Measurements from ENCODE around the gene COPG1.

COPG1 gene

GRCh38 chr3:129295286-129295685, 45.9 kb downstream of the COPG1 start:
- H3K36me3 Mint-ChIP-seq (ENCODE audit: low read depth) = peaks cover 58% of the 10 kb centered on the region
- H3K27me3 Mint-ChIP-seq (ENCODE audit: low read depth) = no peaks in the 10 kb centered on the region
- H3K27ac Mint-ChIP-seq = no peak overlapping the region
- TF ChIP-seq, protein P1, sequence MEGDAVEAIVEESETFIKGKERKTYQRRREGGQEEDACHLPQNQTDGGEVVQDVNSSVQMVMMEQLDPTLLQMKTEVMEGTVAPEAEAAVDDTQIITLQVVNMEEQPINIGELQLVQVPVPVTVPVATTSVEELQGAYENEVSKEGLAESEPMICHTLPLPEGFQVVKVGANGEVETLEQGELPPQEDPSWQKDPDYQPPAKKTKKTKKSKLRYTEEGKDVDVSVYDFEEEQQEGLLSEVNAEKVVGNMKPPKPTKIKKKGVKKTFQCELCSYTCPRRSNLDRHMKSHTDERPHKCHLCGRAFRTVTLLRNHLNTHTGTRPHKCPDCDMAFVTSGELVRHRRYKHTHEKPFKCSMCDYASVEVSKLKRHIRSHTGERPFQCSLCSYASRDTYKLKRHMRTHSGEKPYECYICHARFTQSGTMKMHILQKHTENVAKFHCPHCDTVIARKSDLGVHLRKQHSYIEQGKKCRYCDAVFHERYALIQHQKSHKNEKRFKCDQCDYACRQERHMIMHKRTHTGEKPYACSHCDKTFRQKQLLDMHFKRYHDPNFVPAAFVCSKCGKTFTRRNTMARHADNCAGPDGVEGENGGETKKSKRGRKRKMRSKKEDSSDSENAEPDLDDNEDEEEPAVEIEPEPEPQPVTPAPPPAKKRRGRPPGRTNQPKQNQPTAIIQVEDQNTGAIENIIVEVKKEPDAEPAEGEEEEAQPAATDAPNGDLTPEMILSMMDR (IDR thresholded peaks at IDR 0.05; ENCODE audit: unreplicated experiment in 3 of 3) = no peak
- H3K9me3 Mint-ChIP-seq = no peaks in the 10 kb centered on the region
- no peak overlapping the region for H3K4me3 Mint-ChIP-seq
- peaks cover 11% of the 10 kb centered on the region for H3K4me1 Mint-ChIP-seq

DNA sequence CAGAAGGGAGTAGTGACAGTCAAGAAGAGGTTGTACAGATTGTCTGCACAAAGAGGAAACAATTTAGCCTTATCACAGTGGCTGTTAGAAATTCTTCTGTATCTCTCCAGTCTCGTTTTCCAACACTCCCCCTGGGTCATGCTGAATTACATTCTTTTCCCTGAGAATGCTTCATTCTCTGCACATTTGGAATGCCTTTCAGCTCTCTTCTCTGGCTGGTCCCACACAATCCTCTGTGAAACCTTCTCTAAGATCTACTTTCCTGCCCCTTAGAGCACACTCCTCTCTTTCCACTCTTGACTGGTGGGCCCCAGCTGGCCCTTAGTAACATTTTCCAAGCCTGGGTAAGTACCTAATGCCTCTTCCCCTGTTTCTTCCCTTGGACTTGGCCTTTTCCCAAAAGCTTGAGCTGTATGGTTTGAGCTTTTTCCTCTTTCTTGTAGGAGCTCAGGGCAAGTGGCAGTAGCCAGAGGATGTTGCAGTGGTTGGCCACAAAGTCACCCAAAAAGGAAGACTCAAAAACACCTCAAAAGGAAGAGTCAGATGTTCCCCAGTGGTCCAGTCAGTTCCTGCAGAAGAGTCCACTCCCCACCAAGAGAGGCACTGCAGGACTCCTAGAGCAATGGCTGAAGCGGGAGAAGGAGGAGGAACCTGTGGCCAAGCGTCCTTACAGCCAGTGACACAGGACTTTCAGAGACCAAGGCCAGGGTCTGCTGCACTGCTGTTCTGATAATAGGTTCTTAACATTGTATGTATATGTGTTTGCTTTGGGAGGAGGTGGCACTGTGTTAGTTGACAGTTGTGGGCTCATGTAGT, 54.9 kb downstream of the COPG1 start:
- peaks cover 30% of the 10 kb centered on the region for H3K36me3 Mint-ChIP-seq (ENCODE audit: low read depth)
- TF ChIP-seq, protein P1 (IDR thresholded peaks at IDR 0.05; ENCODE audit: unreplicated experiment in 3 of 3) = no peak
- peaks cover 30% of the 10 kb centered on the region for H3K4me1 Mint-ChIP-seq
- peak overlapping the region; percentile 19 to 50 (median 28) for H3K4me3 Mint-ChIP-seq
- no peaks in the 10 kb centered on the region for H3K9me3 Mint-ChIP-seq
- peaks cover 3% of the 10 kb centered on the region for H3K27me3 Mint-ChIP-seq (ENCODE audit: low read depth)
- H3K27ac Mint-ChIP-seq = peak overlapping the region; percentile 39 to 84 (median 75)

- Mint-ChIP-seq H3K9me3 (no peaks in the 10 kb centered on the region), H3K4me3 (peak overlapping the region in 1 of 3 experiments; percentile 50), H3K4me1 (peaks cover 30% of the 10 kb centered on the region), H3K27me3 (ENCODE audit: low read depth) (peaks cover 3% of the 10 kb centered on the region), H3K36me3 (ENCODE audit: low read depth) (peaks cover 30% of the 10 kb centered on the region), H3K27ac (peak overlapping the region; percentile 39 to 84 (median 75))
- TF ChIP-seq, protein P1 (IDR thresholded peaks at IDR 0.05; ENCODE audit: unreplicated experiment in 3 of 3) = no peak
Observed at GRCh38 chr3:129304962-129305222, 55.5 kb downstream of the COPG1 start.

DNA sequence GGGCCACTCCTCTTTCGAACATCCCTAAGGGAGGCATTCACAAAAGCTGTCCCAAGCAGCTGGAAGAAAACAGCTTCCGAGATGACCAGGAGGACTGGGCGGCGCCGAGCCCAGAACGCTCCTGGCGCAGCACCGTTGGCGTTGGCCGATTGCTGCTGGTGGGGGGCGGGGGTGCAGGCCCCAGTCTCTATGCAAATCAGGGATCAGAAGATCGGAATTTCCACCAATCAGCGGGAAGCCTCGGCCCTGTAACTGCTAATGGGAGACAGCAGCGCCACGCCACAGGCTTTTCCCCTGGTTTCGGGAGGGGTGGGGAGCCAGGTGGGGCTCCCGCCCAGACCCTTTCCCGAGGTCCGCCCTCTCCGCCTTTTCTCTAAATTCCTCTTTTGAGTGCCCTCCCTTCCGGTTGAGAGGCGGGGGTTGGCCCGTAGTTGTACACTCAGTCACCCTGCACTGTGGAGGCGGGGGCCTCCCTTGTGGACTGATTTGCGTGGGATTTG, 56.2 kb downstream of the COPG1 start:
- Mint-ChIP-seq H3K36me3 (ENCODE audit: low read depth) (peaks cover 30% of the 10 kb centered on the region), H3K4me3 (peak overlapping the region; percentile 74 to 81 (median 78)), H3K27ac (peak overlapping the region; percentile 84 to 96 (median 91))

GRCh38 chr3:129308636-129309035, 59.2 kb downstream of the COPG1 start:
- Mint-ChIP-seq H3K4me3 (no peak overlapping the region), H3K27ac (no peak overlapping the region), H3K4me1 (peaks cover 30% of the 10 kb centered on the region), H3K27me3 (ENCODE audit: low read depth) (peaks cover 6% of the 10 kb centered on the region), H3K36me3 (ENCODE audit: low read depth) (peaks cover 15% of the 10 kb centered on the region), H3K9me3 (no peaks in the 10 kb centered on the region)
- TF ChIP-seq, protein P1 (IDR thresholded peaks at IDR 0.05; ENCODE audit: unreplicated experiment in 3 of 3) = no peak

More for the DNA sequence above, 56.2 kb downstream of the COPG1 start:
- Mint-ChIP-seq H3K4me1 (peaks cover 30% of the 10 kb centered on the region), H3K27me3 (ENCODE audit: low read depth) (peaks cover 3% of the 10 kb centered on the region), H3K9me3 (no peaks in the 10 kb centered on the region)
- TF ChIP-seq, protein P1 (IDR thresholded peaks at IDR 0.05; ENCODE audit: unreplicated experiment in 3 of 3) = no peak
